Fibroblast of lung (primary cell): ENCODE measurements around the gene TMEM217. TPM values are rescaled to one million over a fixed set of nuclear protein-coding genes. Genes with fewer than 3 reads are reported as not detected.

Experiments used
- DNase-seq, 2 donors: peaks; one replicate each; pipeline versions ENCODE4 v3.0.0 to v3.0.0-alpha.2; 2010; ENCODE audit warnings: low read depth in 2 of 2
- H2AFZ ChIP-seq: 2 replicates; pipeline ENCODE4 v1.5.1; 2012; ENCODE audit warnings: low read length, control low read depth, inconsistent platforms
- H3K27ac ChIP-seq: 2 replicates; pipeline ENCODE4 v1.5.1; 2011; ENCODE audit warnings: low read length, control low read depth; ENCODE audit not compliant: insufficient read depth
- H3K27me3 ChIP-seq: 2 replicates; pipeline ENCODE4 v1.5.1; 2011; ENCODE audit warnings: mild to moderate bottlenecking, low read length; ENCODE audit not compliant: control insufficient read depth, insufficient read depth
- H3K36me3 ChIP-seq: 2 replicates; pipeline ENCODE4 v1.5.1; 2011; ENCODE audit warnings: low read length; ENCODE audit not compliant: control insufficient read depth, insufficient read depth
- H3K4me1 ChIP-seq: 2 replicates; pipeline ENCODE4 v1.5.1; 2011; ENCODE audit warnings: low read length; ENCODE audit not compliant: control insufficient read depth, insufficient read depth; ENCODE audit errors: extremely low read depth
- H3K4me2 ChIP-seq: 2 replicates; pipeline ENCODE4 v1.5.1; 2011; ENCODE audit warnings: low read length, control low read depth; ENCODE audit not compliant: insufficient read depth; ENCODE audit errors: extremely low read depth
- H3K4me3 ChIP-seq, 4 experiments: fragments of 200-600 bp in 1 of 4; sonication (generic) in 1 of 4; replicated peaks in 1 of 4; 2 replicates each; pipeline ENCODE4 v1.5.1; 2011 to 2016; ENCODE audit warnings: low read length in 4 of 4, low read depth in 3 of 4, mild to moderate bottlenecking in 3 of 4, control low read depth in 2 of 4, inconsistent platforms in 1 of 4, mixed read lengths in 1 of 4; ENCODE audit not compliant: insufficient read depth in 1 of 4; ENCODE audit errors: control extremely low read depth in 1 of 4
- H3K79me2 ChIP-seq: 2 replicates; pipeline ENCODE4 v1.5.1; 2012; ENCODE audit warnings: mild to moderate bottlenecking, low read length, inconsistent platforms; ENCODE audit not compliant: control insufficient read depth, insufficient read depth
- H3K9ac ChIP-seq: 2 replicates; pipeline ENCODE4 v1.5.1; 2011; ENCODE audit warnings: mild to moderate bottlenecking, low read length, control low read depth; ENCODE audit not compliant: insufficient read depth
- H3K9me3 ChIP-seq: 2 replicates; pipeline ENCODE4 v1.5.1; 2012; ENCODE audit warnings: low read depth, low read length; ENCODE audit not compliant: control insufficient read depth, insufficient read depth
- H4K20me1 ChIP-seq: 2 replicates; pipeline ENCODE4 v1.5.1; 2011; ENCODE audit warnings: low read length; ENCODE audit not compliant: control insufficient read depth, insufficient read depth; ENCODE audit errors: extremely low read depth
- CTCF ChIP-seq, 2 donors: IDR thresholded peaks in 1 of 2; conservative IDR thresholded peaks in 1 of 2; 1 replicate in 1 of 2; 2 replicates in 1 of 2; pipeline ENCODE4 v1.5.1; 2011 to 2012; ENCODE audit warnings: low read length in 2 of 2, control low read depth in 1 of 2, inconsistent platforms in 1 of 2, low read depth in 1 of 2, mild to moderate bottlenecking in 1 of 2
- EZH2 ChIP-seq: IDR thresholded peaks from 2 replicates; pipeline ENCODE4 v1.5.1; 2012; ENCODE audit warnings: low read length, control low read depth, mild to moderate bottlenecking; ENCODE audit errors: missing control alignments
- polyA plus RNA-seq, 2 donors: library from polyadenylated mRNA; depleted of rRNA in 1 of 2; stranded (reverse) in 1 of 2; unstranded in 1 of 2; fragments of >200 nt; gene quantifications; 2 replicates each; pipeline ENCODE4 v1.2.1, GENCODE V29; 2011 to 2012; ENCODE audit warnings: missing spikeins in 1 of 2
- total RNA-seq: library from RNA; depleted of rRNA; stranded (reverse); fragments of >200 nt; gene quantifications from 2 replicates; pipeline ENCODE4 v1.2.1, GENCODE V29; 2014

The TMEM217 gene
- total and polyA plus RNA-seq, 2 donors (not counting 1 experiment from before 2014, with no cell fraction given): 3.1 to 4.0 TPM

GRCh38 chr6:37288247-37288646 is 30.3 kb upstream of the TMEM217 start:
- no peak for TF ChIP-seq EZH2
- no peak for TF ChIP-seq CTCF (conservative IDR thresholded peaks at IDR 0.05 in 1 of 2, IDR thresholded peaks at IDR 0.05 in 1 of 2; ENCODE audit: low read depth in 1 of 2, low read length in 2 of 2)
- no peak for DNase-seq
- H3K36me3 ChIP-seq: peaks cover 11% of the 10 kb centered on the region
- no peak overlapping the region for H3K27ac ChIP-seq
- no peaks in the 10 kb centered on the region for H3K9me3 ChIP-seq
- H3K4me2 ChIP-seq: no peak overlapping the region
- no peaks in the 10 kb centered on the region for H3K27me3 ChIP-seq
- H4K20me1 ChIP-seq: no peaks in the 10 kb centered on the region
- no peaks in the 10 kb centered on the region for H3K4me1 ChIP-seq
- H3K9ac ChIP-seq: no peak overlapping the region
- H2AFZ ChIP-seq: no peak overlapping the region
- no peak overlapping the region for H3K4me3 ChIP-seq
- no peaks in the 10 kb centered on the region for H3K79me2 ChIP-seq

GRCh38 chr6:37287519-37288157 is 29.7 kb upstream of the TMEM217 start:
- no peak for DNase-seq
- H3K9ac ChIP-seq: no peak overlapping the region
- no peak overlapping the region for H3K27ac ChIP-seq
- no peak overlapping the region for H3K4me2 ChIP-seq
- no peak overlapping the region for H3K4me3 ChIP-seq
- no peaks in the 10 kb centered on the region for H4K20me1 ChIP-seq
- TF ChIP-seq CTCF (conservative IDR thresholded peaks at IDR 0.05 in 1 of 2, IDR thresholded peaks at IDR 0.05 in 1 of 2; ENCODE audit: low read depth in 1 of 2, low read length in 2 of 2) (no peak), EZH2 (no peak)
- H3K36me3 ChIP-seq: peaks cover 12% of the 10 kb centered on the region
- H3K4me1 ChIP-seq: no peaks in the 10 kb centered on the region
- H3K79me2 ChIP-seq: no peaks in the 10 kb centered on the region
- H3K9me3 ChIP-seq: no peaks in the 10 kb centered on the region
- no peaks in the 10 kb centered on the region for H3K27me3 ChIP-seq
- no peak overlapping the region for H2AFZ ChIP-seq

- Histone ChIP-seq H4K20me1 (no peaks in the 10 kb centered on the region), H3K36me3 (peaks cover 10% of the 10 kb centered on the region)
Measured at GRCh38 chr6:37285861-37286311, 27.9 kb upstream of the TMEM217 start.

More at GRCh38 chr6:37285861-37286311, 27.9 kb upstream of the TMEM217 start:
- H3K9ac ChIP-seq: no peak overlapping the region
- no peak overlapping the region for H3K4me2 ChIP-seq
- no peak overlapping the region for H3K4me3 ChIP-seq
- H3K27me3 ChIP-seq: no peaks in the 10 kb centered on the region
- H3K79me2 ChIP-seq: no peaks in the 10 kb centered on the region
- DNase-seq: no peak
- H3K27ac ChIP-seq: no peak overlapping the region
- H3K9me3 ChIP-seq: no peaks in the 10 kb centered on the region
- no peak overlapping the region for H2AFZ ChIP-seq
- no peaks in the 10 kb centered on the region for H3K4me1 ChIP-seq
- TF ChIP-seq CTCF (conservative IDR thresholded peaks at IDR 0.05 in 1 of 2, IDR thresholded peaks at IDR 0.05 in 1 of 2; ENCODE audit: low read depth in 1 of 2, low read length in 2 of 2) (no peak), EZH2 (no peak)
